ENCODE measurements around the gene COMMD3.

DNA sequence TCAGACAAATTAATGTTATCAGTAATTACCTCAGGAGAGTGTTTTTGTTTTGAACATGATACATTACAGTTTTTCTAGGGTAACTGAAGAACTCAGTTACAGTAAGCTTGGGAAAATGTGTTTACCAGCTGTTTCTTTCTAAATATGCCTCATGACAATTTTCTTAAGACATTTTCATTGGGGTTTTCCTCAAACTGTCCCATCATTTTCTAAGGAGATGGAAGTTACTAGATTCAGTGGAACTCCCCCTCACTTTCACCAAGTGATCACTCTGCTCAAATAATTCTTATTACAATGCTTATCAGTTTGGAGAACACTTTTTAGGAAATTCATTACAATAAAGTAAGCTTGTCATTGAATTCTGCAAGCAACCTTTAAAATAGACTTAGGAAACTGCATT, 22.7 kb downstream of the COMMD3 start:
- TF ChIP-seq, protein P1, sequence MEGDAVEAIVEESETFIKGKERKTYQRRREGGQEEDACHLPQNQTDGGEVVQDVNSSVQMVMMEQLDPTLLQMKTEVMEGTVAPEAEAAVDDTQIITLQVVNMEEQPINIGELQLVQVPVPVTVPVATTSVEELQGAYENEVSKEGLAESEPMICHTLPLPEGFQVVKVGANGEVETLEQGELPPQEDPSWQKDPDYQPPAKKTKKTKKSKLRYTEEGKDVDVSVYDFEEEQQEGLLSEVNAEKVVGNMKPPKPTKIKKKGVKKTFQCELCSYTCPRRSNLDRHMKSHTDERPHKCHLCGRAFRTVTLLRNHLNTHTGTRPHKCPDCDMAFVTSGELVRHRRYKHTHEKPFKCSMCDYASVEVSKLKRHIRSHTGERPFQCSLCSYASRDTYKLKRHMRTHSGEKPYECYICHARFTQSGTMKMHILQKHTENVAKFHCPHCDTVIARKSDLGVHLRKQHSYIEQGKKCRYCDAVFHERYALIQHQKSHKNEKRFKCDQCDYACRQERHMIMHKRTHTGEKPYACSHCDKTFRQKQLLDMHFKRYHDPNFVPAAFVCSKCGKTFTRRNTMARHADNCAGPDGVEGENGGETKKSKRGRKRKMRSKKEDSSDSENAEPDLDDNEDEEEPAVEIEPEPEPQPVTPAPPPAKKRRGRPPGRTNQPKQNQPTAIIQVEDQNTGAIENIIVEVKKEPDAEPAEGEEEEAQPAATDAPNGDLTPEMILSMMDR (IDR thresholded peaks at IDR 0.05): no peak
- no peak for TF ChIP-seq POLR2A (IDR thresholded peaks at IDR 0.05)

Measured in adrenal gland (tissue), 5 donors.